Hepatocyte (in vitro differentiated cells): Measurements from ENCODE around the gene SLC22A23. TPM values are rescaled to one million over a fixed set of nuclear protein-coding genes. Genes with fewer than 3 reads are reported as not detected.
A peak's percentile ranks its signal among the peaks of the same experiment; 100 is the strongest.

Experiments
- DNase-seq: peaks from one replicate; pipeline ENCODE4 v3.0.0-alpha.2; 2016; ENCODE audit warnings: low spot score
- H2AFZ ChIP-seq: fragments of 200-600 bp; sonication (generic); 2 replicates; pipeline ENCODE4 v1.6.0; 2016; ENCODE audit warnings: antibody characterized with exemption, mild to moderate bottlenecking
- H3K27ac ChIP-seq: fragments of 200-600 bp; sonication (generic); 2 replicates; pipeline ENCODE4 v1.5.1; 2016; ENCODE audit warnings: mild to moderate bottlenecking
- H3K27me3 ChIP-seq: fragments of 200-600 bp; sonication (generic); 2 replicates; pipeline ENCODE4 v1.6.1; 2016
- H3K36me3 ChIP-seq: fragments of 200-600 bp; sonication (generic); replicated peaks from 2 replicates; pipeline ENCODE4 v1.5.1; 2016; ENCODE audit warnings: low read depth; ENCODE audit not compliant: insufficient read depth
- H3K4me1 ChIP-seq: fragments of 200-600 bp; sonication (generic); 2 replicates; pipeline ENCODE4 v1.5.1; 2016; ENCODE audit warnings: mild to moderate bottlenecking, moderate library complexity; ENCODE audit not compliant: insufficient read depth
- H3K4me2 ChIP-seq: fragments of 200-600 bp; sonication (generic); 2 replicates; pipeline ENCODE4 v1.6.0; 2016
- H3K4me3 ChIP-seq: fragments of 200-600 bp; sonication (generic); 2 replicates; pipeline ENCODE4 v1.5.1; 2016; ENCODE audit warnings: mild to moderate bottlenecking
- H3K79me2 ChIP-seq: fragments of 200-600 bp; sonication (generic); 2 replicates; pipeline ENCODE4 v1.6.0; 2017; ENCODE audit warnings: mild to moderate bottlenecking
- H3K9me2 ChIP-seq: fragments of 200-600 bp; sonication (generic); replicated peaks from 2 replicates; pipeline ENCODE4 v1.6.0; 2017; ENCODE audit warnings: mild to moderate bottlenecking; ENCODE audit not compliant: insufficient read depth
- H3K9me3 ChIP-seq: fragments of 200-600 bp; sonication (generic); 2 replicates; pipeline ENCODE4 v1.5.1; 2016; ENCODE audit warnings: low read depth, mild to moderate bottlenecking
- H4K20me1 ChIP-seq: fragments of 200-600 bp; sonication (generic); 2 replicates; pipeline ENCODE4 v1.6.0; 2016; ENCODE audit warnings: mild to moderate bottlenecking; ENCODE audit not compliant: insufficient read depth, poor library complexity, severe bottlenecking
- CTCF ChIP-seq: fragments of 200-600 bp; sonication (generic); IDR thresholded peaks from 2 replicates; pipeline ENCODE4 v1.5.1; 2016; ENCODE audit warnings: antibody characterized with exemption, mild to moderate bottlenecking; ENCODE audit not compliant: poor library complexity
- EZH2 ChIP-seq: fragments of 200-600 bp; sonication (generic); IDR thresholded peaks from 2 replicates; pipeline ENCODE4 v1.6.1; 2016; ENCODE audit warnings: antibody characterized with exemption, mild to moderate bottlenecking, borderline replicate concordance
- EZH2phosphoT487 ChIP-seq: fragments of 200-600 bp; sonication (generic); IDR thresholded peaks from one replicate; pipeline ENCODE4 v1.6.1; 2018; ENCODE audit warnings: antibody characterized with exemption, mild to moderate bottlenecking, low read depth, moderate library complexity; ENCODE audit not compliant: unreplicated experiment, severe bottlenecking
- WGBS: methylation state at CpG from one replicate; pipeline ENCODE4 v1.1.6; 2016; ENCODE audit warnings: low lambda C conversion rate; ENCODE audit errors: missing lambda C conversion rate; 5-methylcytosine and 5-hydroxymethylcytosine counted together
- polyA plus RNA-seq: library from polyadenylated mRNA; unstranded; fragments of >200 nt; fragmentation: Nextera tagmentation; extraction: Ambion mirVana; gene quantifications from 2 replicates; pipeline ENCODE4 v1.2.1, GENCODE V29; 2016
- total RNA-seq: library from RNA; depleted of rRNA; stranded (reverse); fragments of >200 nt; gene quantifications from 2 replicates; pipeline ENCODE4 v1.2.3, GENCODE V29; 2014

The SLC22A23 gene
- total and polyA plus RNA-seq, 2 experiments from 2014 or later = 14.3 to 14.8 TPM

GRCh38 chr6:3258720-3259490 is 197.9 kb downstream of the SLC22A23 start, which contains the start of gene PSMG4:
Gene PSMG4 (plus strand): TSS chr6:3258947. CDS start chr6:3259023, 76 bp downstream.
- TF ChIP-seq EZH2phosphoT487 (no peak), CTCF (no peak), EZH2 (no peak)
- H3K79me2 ChIP-seq = peaks cover 40% of the 10 kb centered on the region
- under 1% methylated on average over 59 of the region's 80 CpGs for WGBS

GRCh38 chr6:3258201-3258600 is 198.6 kb downstream of the SLC22A23 start:
- peaks cover 38% of the 10 kb centered on the region for H3K79me2 ChIP-seq
- no peaks in the 10 kb centered on the region for H3K9me3 ChIP-seq
- 78% methylated on average over 12 of the region's 12 CpGs for WGBS
- H4K20me1 ChIP-seq = no peaks in the 10 kb centered on the region
- H3K9me2 ChIP-seq = no peaks in the 10 kb centered on the region
- H3K4me2 ChIP-seq = peak overlapping the region; percentile 81
- peaks cover 10% of the 10 kb centered on the region for H3K4me1 ChIP-seq
- H3K27ac ChIP-seq = no peak overlapping the region
- H3K36me3 ChIP-seq = no peaks in the 10 kb centered on the region
- TF ChIP-seq EZH2 = no peak
- TF ChIP-seq EZH2phosphoT487 = no peak
- no peak for TF ChIP-seq CTCF
- peak overlapping the region; percentile 61 for H2AFZ ChIP-seq
- H3K27me3 ChIP-seq = no peaks in the 10 kb centered on the region
- no peak overlapping the region for H3K4me3 ChIP-seq
- DNase-seq = no peak

More at GRCh38 chr6:3258720-3259490, 197.9 kb downstream of the SLC22A23 start, which contains the start of gene PSMG4:
- peak; percentile 96 for DNase-seq
- Histone ChIP-seq H3K4me1 (peaks cover 10% of the 10 kb centered on the region), H2AFZ (peak within 1 kb of the TSS; percentile 70), H3K4me3 (peak within 1 kb of the TSS; percentile 95), H3K27me3 (no peaks in the 10 kb centered on the region), H3K9me2 (no peaks in the 10 kb centered on the region), H3K4me2 (peak within 1 kb of the TSS; percentile 81), H3K27ac (peak within 1 kb of the TSS; percentile 74), H3K9me3 (no peaks in the 10 kb centered on the region), H3K36me3 (no peaks in the 10 kb centered on the region), H4K20me1 (no peaks in the 10 kb centered on the region)

- no peak overlapping the region for H3K4me3 ChIP-seq
- no peak overlapping the region for H2AFZ ChIP-seq
- WGBS = 97% methylated on average over 20 of the region's 40 CpGs
- H3K9me3 ChIP-seq = no peaks in the 10 kb centered on the region
- peaks cover 6% of the 10 kb centered on the region for H3K4me1 ChIP-seq
- H3K27me3 ChIP-seq = no peaks in the 10 kb centered on the region
- no peak overlapping the region for H3K27ac ChIP-seq
- H4K20me1 ChIP-seq = no peaks in the 10 kb centered on the region
- H3K36me3 ChIP-seq = no peaks in the 10 kb centered on the region
- no peaks in the 10 kb centered on the region for H3K9me2 ChIP-seq
- H3K4me2 ChIP-seq = no peak overlapping the region
- no peaks in the 10 kb centered on the region for H3K79me2 ChIP-seq
- TF ChIP-seq CTCF = no peak
- TF ChIP-seq EZH2 = no peak
- TF ChIP-seq EZH2phosphoT487 = no peak
- no peak for DNase-seq
Measured at GRCh38 chr6:3253597-3253961, 203.3 kb downstream of the SLC22A23 start.
